Prostate gland (tissue), 2 donors: ENCODE results near the gene CIART. TPM values are rescaled to one million over a fixed set of nuclear protein-coding genes. Genes with fewer than 3 reads are reported as not detected.

Experiments
- DNase-seq: peaks from one replicate; pipeline ENCODE4 v3.0.0-alpha.2; 2019; ENCODE audit warnings: low spot score
- H3K27ac ChIP-seq, 2 donors: fragments of 200-600 bp; sonication (generic); 2 replicates each; pipeline ENCODE4 v1.5.1; 2017 to 2019
- H3K27me3 ChIP-seq: fragments of 200-600 bp; sonication (generic); replicated peaks from 2 replicates; pipeline ENCODE4 v1.5.1; 2019; ENCODE audit not compliant: insufficient read depth
- H3K36me3 ChIP-seq, 2 donors: fragments of 200-600 bp; sonication (generic); 1 replicate in 1 of 2; 2 replicates in 1 of 2; pipeline versions ENCODE4 v1.5.1 to v1.8.1; 2017 to 2019
- H3K4me1 ChIP-seq: fragments of 200-600 bp; sonication (generic); replicated peaks from 2 replicates; pipeline ENCODE4 v1.5.1; 2019
- H3K4me3 ChIP-seq, 2 donors: fragments of 200-600 bp; sonication (generic); 2 replicates each; pipeline ENCODE4 v1.5.1; 2017 to 2019
- H3K9me3 ChIP-seq: fragments of 200-600 bp; sonication (generic); 2 replicates; pipeline ENCODE4 v1.5.1; 2017
- CTCF ChIP-seq, 4 experiments: fragments of 200-600 bp in 2 of 4; fragments of 450-650 bp in 2 of 4; sonication (generic) in 2 of 4; IDR thresholded peaks; 1 replicate in 3 of 4; 2 replicates in 1 of 4; pipeline ENCODE4 v1.5.1; 2016 to 2019; ENCODE audit warnings: antibody characterized with exemption in 4 of 4, mild to moderate bottlenecking in 2 of 4, moderate library complexity in 2 of 4
- POLR2A ChIP-seq: fragments of 450-650 bp; IDR thresholded peaks from one replicate; pipeline ENCODE4 v1.6.1; 2016; ENCODE audit warnings: antibody characterized with exemption, mild to moderate bottlenecking
- POLR2AphosphoS5 ChIP-seq: sonication (generic); formaldehyde crosslinking; IDR thresholded peaks from one replicate; pipeline ENCODE4 v1.6.1; 2017; ENCODE audit warnings: antibody characterized with exemption
- WGBS: methylation state at CpG from one replicate; pipeline ENCODE4 v1.1.5; 2018; 5-methylcytosine and 5-hydroxymethylcytosine counted together
- intact Hi-C: fragments of 100-400 bp; cut with DNase I; formaldehyde crosslinking; loops from one replicate; pipeline ENCODE4 v1.14.2; 2022
- total RNA-seq, 2 donors: library from RNA; depleted of rRNA; stranded (reverse); fragments of >200 nt; gene quantifications; one replicate each; pipeline ENCODE4 v1.1.0, GENCODE V29; 2016

The CIART gene
- total RNA-seq, 2 donors from 2014 or later = 6.9 to 10.1 TPM

- Histone ChIP-seq H3K27ac (no peak overlapping the region), H3K9me3 (no peaks in the 10 kb centered on the region), H3K4me1 (peaks cover 5% of the 10 kb centered on the region), H3K4me3 (no peak overlapping the region), H3K27me3 (no peaks in the 10 kb centered on the region), H3K36me3 (peaks cover 8 to 15% of the 10 kb centered on the region in 2 donors)
- 86% methylated on average over 6 of the region's 6 CpGs for whole genome bisulfite sequencing
- no peak for DNase-seq
- TF ChIP-seq POLR2AphosphoS5 (no peak), POLR2A (no peak), CTCF (IDR thresholded peaks at IDR 0.05) (no peak)
- intact Hi-C loops = no loop called here
Measured at GRCh38 chr1:150262388-150263320, 19.7 kb upstream of the CIART start.

GRCh38 chr1:150263549-150263948 lies 18.8 kb upstream of the CIART start:
- peaks cover 7% of the 10 kb centered on the region for H3K4me1 ChIP-seq
- peaks cover 8 to 15% of the 10 kb centered on the region in 2 donors for H3K36me3 ChIP-seq
- intact Hi-C loops = no loop called here
- WGBS = 74% methylated on average over 6 of the region's 6 CpGs
- no peak for TF ChIP-seq POLR2AphosphoS5
- TF ChIP-seq POLR2A = no peak
- no peak for TF ChIP-seq CTCF (IDR thresholded peaks at IDR 0.05)
- no peaks in the 10 kb centered on the region for H3K27me3 ChIP-seq
- no peak for DNase-seq
- H3K4me3 ChIP-seq = no peak overlapping the region
- H3K27ac ChIP-seq = no peak overlapping the region
- H3K9me3 ChIP-seq = no peaks in the 10 kb centered on the region

- H3K4me1 ChIP-seq = peaks cover 7% of the 10 kb centered on the region
- TF ChIP-seq CTCF (IDR thresholded peaks at IDR 0.05) (no peak), POLR2AphosphoS5 (no peak), POLR2A (no peak)
- WGBS = 22% methylated on average over 6 of the region's 6 CpGs
Measured at GRCh38 chr1:150267896-150268295, 14.5 kb upstream of the CIART start.

GRCh38 chr1:150268340-150268704 lies 14.0 kb upstream of the CIART start:
- peaks cover 7% of the 10 kb centered on the region for H3K4me1 ChIP-seq
- H3K36me3 ChIP-seq = peaks cover 8 to 15% of the 10 kb centered on the region in 2 donors
- H3K27ac ChIP-seq = peak overlapping the region; percentile 86 to 89
- TF ChIP-seq POLR2A (no peak), CTCF (IDR thresholded peaks at IDR 0.05) (no peak), POLR2AphosphoS5 (no peak)
- WGBS = under 1% methylated on average over 21 of the region's 21 CpGs
- no peaks in the 10 kb centered on the region for H3K27me3 ChIP-seq
- no peaks in the 10 kb centered on the region for H3K9me3 ChIP-seq
- DNase-seq = peak; percentile 18
- intact Hi-C loops = no loop called here
- H3K4me3 ChIP-seq = peak overlapping the region; percentile 75 to 87

More at GRCh38 chr1:150267896-150268295, 14.5 kb upstream of the CIART start:
- H3K4me3 ChIP-seq = peak overlapping the region; percentile 75 to 87
- DNase-seq = no peak
- peaks cover 8 to 15% of the 10 kb centered on the region in 2 donors for H3K36me3 ChIP-seq
- intact Hi-C loops = no loop called here
- H3K9me3 ChIP-seq = no peaks in the 10 kb centered on the region
- H3K27me3 ChIP-seq = no peaks in the 10 kb centered on the region
- peak overlapping the region; percentile 86 to 89 for H3K27ac ChIP-seq
